Retinal pigment epithelial cell (primary cell): ENCODE measurements around the gene CUTA.
A peak's percentile ranks its signal among the peaks of the same experiment; 100 is the strongest.

Experiments
- DNase-seq: peaks from one replicate; pipeline ENCODE4 v3.0.0-alpha.2; 2010; ENCODE audit warnings: low read depth
- H3K4me3 ChIP-seq: 2 replicates; pipeline ENCODE4 v1.5.1; 2011; ENCODE audit warnings: mild to moderate bottlenecking, low read length, control low read depth, moderate library complexity
- CTCF ChIP-seq: conservative IDR thresholded peaks from 2 replicates; pipeline ENCODE4 v1.5.1; 2011; ENCODE audit warnings: low read depth, low read length, control low read depth, inconsistent platforms

CUTA gene

GRCh38 chr6:33427585-33428223, 9.8 kb upstream of the CUTA start:
- peak overlapping the region; percentile 77 for H3K4me3 ChIP-seq
- no peak for DNase-seq
- TF ChIP-seq CTCF: peak; percentile 26

GRCh38 chr6:33426590-33427511, 8.9 kb upstream of the CUTA start:
- no peak for DNase-seq
- no peak for TF ChIP-seq CTCF
- H3K4me3 ChIP-seq: peak overlapping the region; percentile 77

GRCh38 chr6:33425668-33426577, 8.0 kb upstream of the CUTA start:
- DNase-seq: peak; percentile 48
- TF ChIP-seq CTCF: peak; percentile 74
- peak overlapping the region; percentile 48 for H3K4me3 ChIP-seq

- no peak for DNase-seq
- no peak for TF ChIP-seq CTCF
- H3K4me3 ChIP-seq: peak overlapping the region; percentile 48
These were observed 7.2 kb upstream of the CUTA start for GRCh38 chr6:33424855-33425667.

- no peak for DNase-seq
- TF ChIP-seq CTCF: no peak
- no peak overlapping the region for H3K4me3 ChIP-seq
These were observed 5.9 kb upstream of the CUTA start for GRCh38 chr6:33423777-33424176.

GRCh38 chr6:33421344-33421643, 3.4 kb upstream of the CUTA start:
- no peak for DNase-seq
- TF ChIP-seq CTCF: no peak

More at GRCh38 chr6:33421344-33421643, 3.4 kb upstream of the CUTA start:
- H3K4me3 ChIP-seq: no peak overlapping the region
